ENCODE data around the gene MRM3.
"Not testable (repeated sequence)": the region's sequence is repeated elsewhere in the genome, so short reads cannot be mapped to it uniquely, and the experiment has no call there.

The MRM3 gene

DNA sequence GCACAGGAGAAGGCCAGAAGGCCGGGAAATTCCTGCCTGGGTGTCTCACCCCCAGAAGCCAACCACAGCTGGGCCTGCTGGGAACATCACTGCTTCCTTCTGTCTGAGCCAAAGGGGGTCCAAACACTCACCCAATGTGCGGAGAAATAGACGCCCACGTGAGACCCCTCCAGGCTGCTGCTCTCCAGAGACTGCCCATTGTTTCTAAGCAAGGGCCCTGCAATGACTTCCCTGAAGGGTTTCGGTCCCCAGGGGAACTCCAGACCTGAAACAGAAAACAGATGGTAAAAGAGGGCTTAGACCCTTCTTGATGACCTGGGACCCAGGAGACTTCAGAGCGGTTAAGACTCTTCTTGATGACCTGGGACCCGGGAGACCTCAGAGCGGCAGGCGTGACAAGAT lies 41.3 kb downstream of the MRM3 start:
- Histone ChIP-seq H4K8ac (ENCODE audit: low read depth, low read length) (no peak overlapping the region), H3K18ac (ENCODE audit: low read length) (no peak overlapping the region), H3K27ac (ENCODE audit: low read depth, low read length) (no peak overlapping the region), H4K5ac (ENCODE audit: low read length) (no peak overlapping the region), H3K4me2 (ENCODE audit: low read length) (no peak overlapping the region), H2BK120ac (ENCODE audit: low read depth, low read length) (no peak overlapping the region), H3K4ac (ENCODE audit: low read depth, low read length) (no peak overlapping the region), H3K4me1 (ENCODE audit: control insufficient read depth, low read depth, low read length) (no peaks in the 10 kb centered on the region), H3K56ac (ENCODE audit: low read length) (no peak overlapping the region), H3K36me3 (ENCODE audit: control insufficient read depth, insufficient read depth, low read length) (peaks cover 24% of the 10 kb centered on the region), H2BK15ac (replicated peaks; ENCODE audit: low read depth) (no peak overlapping the region), H3K27me3 (ENCODE audit: insufficient read depth, low read length, poor library complexity) (no peaks in the 10 kb centered on the region), H3K79me2 (ENCODE audit: control insufficient read depth, insufficient read depth, low read length) (peaks cover 4% of the 10 kb centered on the region), H2AK5ac (ENCODE audit: low read length) (no peak overlapping the region), H3K23ac (ENCODE audit: low read length) (no peak overlapping the region), H3K4me3 (ENCODE audit: low read length) (no peak overlapping the region), H3K9ac (ENCODE audit: low read length) (no peak overlapping the region), H3K79me1 (ENCODE audit: low read length) (peaks cover 14% of the 10 kb centered on the region), H2BK5ac (ENCODE audit: low read length) (no peak overlapping the region)
- no CpG with 5 or more reads among the region's 9 CpGs for WGBS (ENCODE audit: extremely low coverage, insufficient coverage, low lambda C conversion rate)
- DNase-seq, result no peak

DNA sequence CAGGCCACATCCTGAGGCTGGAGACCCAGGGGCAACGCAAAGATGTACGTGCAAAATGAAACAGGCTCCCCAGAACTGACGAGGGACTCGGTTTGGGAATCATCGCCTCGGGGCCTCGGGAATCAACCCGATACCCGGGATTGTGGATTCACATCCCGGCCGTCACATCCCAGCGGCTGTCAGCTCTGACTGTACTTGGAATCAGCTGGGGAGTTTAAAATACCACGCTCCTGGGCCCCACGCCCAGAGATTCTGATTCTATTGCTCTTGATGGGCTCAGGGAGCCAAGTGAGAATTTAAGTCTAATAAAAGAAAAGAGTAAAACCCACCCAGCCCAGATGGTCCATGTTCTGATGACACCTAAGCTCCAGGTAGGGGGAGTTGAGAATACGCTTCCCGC lies 42.2 kb downstream of the MRM3 start:
- Histone ChIP-seq H2BK120ac (ENCODE audit: low read depth, low read length) (no peak overlapping the region), H3K27me3 (ENCODE audit: insufficient read depth, low read length, poor library complexity) (no peaks in the 10 kb centered on the region), H3K56ac (ENCODE audit: low read length) (no peak overlapping the region), H4K8ac (ENCODE audit: low read depth, low read length) (no peak overlapping the region), H3K4me2 (ENCODE audit: low read length) (no peak overlapping the region), H3K27ac (ENCODE audit: low read depth, low read length) (no peak overlapping the region), H2BK5ac (ENCODE audit: low read length) (no peak overlapping the region), H3K23ac (ENCODE audit: low read length) (no peak overlapping the region), H3K4me1 (ENCODE audit: control insufficient read depth, low read depth, low read length) (no peaks in the 10 kb centered on the region), H3K79me2 (ENCODE audit: control insufficient read depth, insufficient read depth, low read length) (peaks cover 4% of the 10 kb centered on the region), H3K4ac (ENCODE audit: low read depth, low read length) (no peak overlapping the region), H2BK15ac (replicated peaks; ENCODE audit: low read depth) (no peak overlapping the region), H3K79me1 (ENCODE audit: low read length) (peaks cover 14% of the 10 kb centered on the region), H3K4me3 (ENCODE audit: low read length) (no peak overlapping the region), H4K5ac (ENCODE audit: low read length) (no peak overlapping the region), H3K18ac (ENCODE audit: low read length) (no peak overlapping the region), H3K36me3 (ENCODE audit: control insufficient read depth, insufficient read depth, low read length) (peaks cover 21% of the 10 kb centered on the region), H3K9ac (ENCODE audit: low read length) (no peak overlapping the region), H2AK5ac (ENCODE audit: low read length) (no peak overlapping the region)
- no CpG with 5 or more reads among the region's 16 CpGs for WGBS (ENCODE audit: extremely low coverage, insufficient coverage, low lambda C conversion rate)
- DNase-seq, result no peak

DNA sequence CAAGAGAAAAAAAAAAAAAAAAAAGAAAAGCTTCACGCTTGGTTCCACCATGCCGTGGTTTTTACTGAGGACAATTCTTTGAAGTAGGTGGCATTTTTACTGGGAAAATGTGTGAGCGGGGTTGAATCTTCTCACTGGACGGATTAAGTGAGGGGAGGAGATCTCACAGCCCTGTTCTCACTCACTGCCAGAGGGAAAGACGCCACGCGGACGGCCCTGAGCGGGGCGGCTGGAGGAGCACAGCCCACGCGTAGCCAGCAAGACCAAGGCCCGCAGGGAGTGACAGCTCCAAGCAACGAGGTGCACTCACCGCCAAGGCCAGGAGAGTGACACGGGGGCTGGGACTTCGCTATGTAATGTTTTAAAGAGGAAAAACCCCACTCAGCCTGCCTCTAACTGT lies 43.1 kb downstream of the MRM3 start:
- Histone ChIP-seq H3K4me3 (ENCODE audit: low read length) (no peak overlapping the region), H3K27me3 (ENCODE audit: insufficient read depth, low read length, poor library complexity) (no peaks in the 10 kb centered on the region), H3K23ac (ENCODE audit: low read length) (no peak overlapping the region), H3K36me3 (ENCODE audit: control insufficient read depth, insufficient read depth, low read length) (peaks cover 18% of the 10 kb centered on the region), H3K18ac (ENCODE audit: low read length) (no peak overlapping the region), H2AK5ac (ENCODE audit: low read length) (no peak overlapping the region), H3K4me1 (ENCODE audit: control insufficient read depth, low read depth, low read length) (no peaks in the 10 kb centered on the region), H2BK5ac (ENCODE audit: low read length) (no peak overlapping the region), H2BK120ac (ENCODE audit: low read depth, low read length) (no peak overlapping the region), H3K79me2 (ENCODE audit: control insufficient read depth, insufficient read depth, low read length) (peaks cover 7% of the 10 kb centered on the region), H4K8ac (ENCODE audit: low read depth, low read length) (no peak overlapping the region), H3K56ac (ENCODE audit: low read length) (no peak overlapping the region), H3K79me1 (ENCODE audit: low read length) (peaks cover 16% of the 10 kb centered on the region), H4K5ac (ENCODE audit: low read length) (no peak overlapping the region), H3K27ac (ENCODE audit: low read depth, low read length) (no peak overlapping the region), H3K9ac (ENCODE audit: low read length) (no peak overlapping the region), H3K4ac (ENCODE audit: low read depth, low read length) (no peak overlapping the region), H2BK15ac (replicated peaks; ENCODE audit: low read depth) (no peak overlapping the region), H3K4me2 (ENCODE audit: low read length) (no peak overlapping the region)
- DNase-seq, result no peak
- no CpG with 5 or more reads among the region's 17 CpGs for WGBS (ENCODE audit: extremely low coverage, insufficient coverage, low lambda C conversion rate)

DNA sequence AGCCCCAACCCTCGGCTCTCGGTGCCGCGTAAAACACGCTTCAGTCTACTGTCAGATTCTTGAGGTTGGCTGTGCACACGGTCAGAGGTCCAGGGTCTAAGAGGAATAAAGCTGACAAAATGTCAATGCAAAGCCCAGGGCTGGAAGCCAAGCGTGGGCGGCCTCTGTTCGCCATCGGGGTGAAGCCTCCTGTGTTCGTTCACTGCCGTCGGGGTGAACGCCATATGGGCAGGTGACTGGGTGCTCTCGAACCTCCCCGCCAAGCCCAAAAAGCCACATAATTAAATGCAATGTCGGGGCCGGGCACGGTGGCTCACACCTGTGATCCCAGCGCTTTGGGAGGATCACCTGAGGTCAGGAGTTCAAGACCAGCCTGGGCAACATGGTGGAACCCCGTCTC lies 44.6 kb downstream of the MRM3 start:
- Histone ChIP-seq H4K5ac (ENCODE audit: low read length) (no peak overlapping the region), H3K56ac (ENCODE audit: low read length) (no peak overlapping the region), H2BK5ac (ENCODE audit: low read length) (no peak overlapping the region), H3K36me3 (ENCODE audit: control insufficient read depth, insufficient read depth, low read length) (peaks cover 17% of the 10 kb centered on the region), H3K79me2 (ENCODE audit: control insufficient read depth, insufficient read depth, low read length) (peaks cover 11% of the 10 kb centered on the region), H3K27me3 (ENCODE audit: insufficient read depth, low read length, poor library complexity) (no peaks in the 10 kb centered on the region), H3K4ac (ENCODE audit: low read depth, low read length) (no peak overlapping the region), H4K8ac (ENCODE audit: low read depth, low read length) (no peak overlapping the region), H3K27ac (ENCODE audit: low read depth, low read length) (no peak overlapping the region), H3K23ac (ENCODE audit: low read length) (no peak overlapping the region), H3K4me2 (ENCODE audit: low read length) (no peak overlapping the region), H3K4me1 (ENCODE audit: control insufficient read depth, low read depth, low read length) (no peaks in the 10 kb centered on the region), H3K79me1 (ENCODE audit: low read length) (peaks cover 16% of the 10 kb centered on the region), H3K9ac (ENCODE audit: low read length) (no peak overlapping the region), H2BK15ac (replicated peaks; ENCODE audit: low read depth) (no peak overlapping the region), H3K18ac (ENCODE audit: low read length) (no peak overlapping the region), H2AK5ac (ENCODE audit: low read length) (no peak overlapping the region), H2BK120ac (ENCODE audit: low read depth, low read length) (no peak overlapping the region), H3K4me3 (ENCODE audit: low read length) (no peak overlapping the region)
- no CpG with 5 or more reads among the region's 21 CpGs for WGBS (ENCODE audit: extremely low coverage, insufficient coverage, low lambda C conversion rate)
- DNase-seq, result no peak

DNA sequence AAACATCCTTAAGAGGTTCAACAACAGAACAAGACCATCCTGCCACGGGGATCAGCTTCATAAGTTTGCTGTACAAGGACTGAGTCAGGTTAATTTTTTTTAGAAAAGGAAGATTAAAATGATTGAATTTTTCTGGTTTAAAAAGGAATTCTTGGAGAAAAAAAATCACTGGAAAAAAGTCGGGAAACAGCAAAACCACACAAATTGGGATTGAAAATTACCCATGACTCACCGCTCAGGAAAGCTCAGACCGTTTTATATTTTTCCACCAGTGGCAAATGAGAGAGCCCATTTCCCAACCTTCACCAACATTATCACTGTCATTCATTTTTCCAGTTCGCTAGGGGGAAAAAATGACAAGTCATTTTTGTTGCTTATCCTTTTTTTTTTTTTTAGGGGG lies 46.6 kb downstream of the MRM3 start:
- Histone ChIP-seq H4K8ac (ENCODE audit: low read depth, low read length) (no peak overlapping the region), H3K4ac (ENCODE audit: low read depth, low read length) (no peak overlapping the region), H3K23ac (ENCODE audit: low read length) (no peak overlapping the region), H3K18ac (ENCODE audit: low read length) (no peak overlapping the region), H2BK120ac (ENCODE audit: low read depth, low read length) (no peak overlapping the region), H4K5ac (ENCODE audit: low read length) (no peak overlapping the region), H3K27me3 (ENCODE audit: insufficient read depth, low read length, poor library complexity) (no peaks in the 10 kb centered on the region), H3K56ac (ENCODE audit: low read length) (no peak overlapping the region), H3K4me2 (ENCODE audit: low read length) (no peak overlapping the region), H3K4me1 (ENCODE audit: control insufficient read depth, low read depth, low read length) (no peaks in the 10 kb centered on the region), H3K36me3 (ENCODE audit: control insufficient read depth, insufficient read depth, low read length) (peaks cover 8% of the 10 kb centered on the region), H3K9ac (ENCODE audit: low read length) (no peak overlapping the region), H2BK15ac (replicated peaks; ENCODE audit: low read depth) (no peak overlapping the region), H3K27ac (ENCODE audit: low read depth, low read length) (no peak overlapping the region), H3K79me2 (ENCODE audit: control insufficient read depth, insufficient read depth, low read length) (peaks cover 20% of the 10 kb centered on the region), H3K4me3 (ENCODE audit: low read length) (no peak overlapping the region), H2BK5ac (ENCODE audit: low read length) (no peak overlapping the region), H3K79me1 (ENCODE audit: low read length) (peaks cover 21% of the 10 kb centered on the region), H2AK5ac (ENCODE audit: low read length) (no peak overlapping the region)
- no peak for DNase-seq
- WGBS (ENCODE audit: extremely low coverage, insufficient coverage, low lambda C conversion rate), result no CpG with 5 or more reads among the region's 5 CpGs

DNA sequence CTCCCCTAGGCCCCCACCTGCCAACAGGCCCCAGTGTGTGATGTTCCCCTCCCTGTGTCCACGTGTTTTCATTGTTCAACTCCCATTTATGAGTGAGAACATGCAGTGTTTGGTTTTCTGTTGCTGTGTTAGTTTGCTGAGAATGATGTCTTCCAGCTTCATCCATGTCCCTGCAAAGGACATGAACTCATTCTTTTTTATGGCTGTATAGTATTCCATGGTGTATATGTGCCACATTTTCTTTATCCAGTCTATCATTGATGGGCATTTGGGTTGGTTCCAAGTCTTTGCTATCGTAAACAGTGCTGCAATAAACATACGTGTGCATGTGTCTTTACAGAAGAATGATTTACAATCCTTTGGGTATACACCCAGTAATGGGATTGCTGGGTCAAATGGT lies 47.5 kb downstream of the MRM3 start:
- not testable (repeated sequence) for H3K56ac ChIP-seq (ENCODE audit: low read length)
- WGBS (ENCODE audit: extremely low coverage, insufficient coverage, low lambda C conversion rate), result no CpG with 5 or more reads among the region's 3 CpGs

More for the DNA sequence above, 47.5 kb downstream of the MRM3 start:
- H3K4me2 ChIP-seq (ENCODE audit: low read length); H2BK120ac ChIP-seq (ENCODE audit: low read depth, low read length); DNase-seq; H3K9ac ChIP-seq (ENCODE audit: low read length); H2BK5ac ChIP-seq (ENCODE audit: low read length); H3K36me3 ChIP-seq (ENCODE audit: control insufficient read depth, insufficient read depth, low read length); H2AK5ac ChIP-seq (ENCODE audit: low read length); H3K27ac ChIP-seq (ENCODE audit: low read depth, low read length); H4K5ac ChIP-seq (ENCODE audit: low read length); H3K4me1 ChIP-seq (ENCODE audit: control insufficient read depth, low read depth, low read length); H3K4me3 ChIP-seq (ENCODE audit: low read length); H3K23ac ChIP-seq (ENCODE audit: low read length); H4K8ac ChIP-seq (ENCODE audit: low read depth, low read length); H3K18ac ChIP-seq (ENCODE audit: low read length); H3K4ac ChIP-seq (ENCODE audit: low read depth, low read length); H3K27me3 ChIP-seq (ENCODE audit: insufficient read depth, low read length, poor library complexity); H2BK15ac ChIP-seq (replicated peaks; ENCODE audit: low read depth): not testable (repeated sequence)
- peaks cover 24% of the 10 kb centered on the region for H3K79me1 ChIP-seq (ENCODE audit: low read length)
- peaks cover 24% of the 10 kb centered on the region for H3K79me2 ChIP-seq (ENCODE audit: control insufficient read depth, insufficient read depth, low read length)
